K562 (cell line): ENCODE data around the gene LZTS2. TPM values are rescaled to one million over a fixed set of nuclear protein-coding genes. Genes with fewer than 3 reads are reported as not detected.

Source experiments
- CBFA2T2 ChIP-seq: fragments of 450-650 bp; conservative IDR thresholded peaks from 2 replicates; pipeline ENCODE4 v1.6.1; 2017; ENCODE audit warnings: mild to moderate bottlenecking
- CGGBP1 ChIP-seq: fragments of 250-450 bp; sonication (Bioruptor Pico); IDR thresholded peaks from 2 replicates; pipeline ENCODE4 v1.9.0; 2021; ENCODE audit warnings: mild to moderate bottlenecking
- CSDE1 ChIP-seq, 2 experiments: fragments of 450-650 bp; IDR thresholded peaks; 2 replicates each; pipeline ENCODE4 v1.6.1; 2016; ENCODE audit warnings: mild to moderate bottlenecking in 1 of 2
- E2F1 ChIP-seq: sonication (generic); formaldehyde crosslinking; IDR thresholded peaks from 2 replicates; pipeline ENCODE4 v1.8.1; 2023; ENCODE audit warnings: mild to moderate bottlenecking, missing genetic modification reagents, moderate library complexity
- EHMT2 ChIP-seq: fragments of 450-650 bp; IDR thresholded peaks from 2 replicates; pipeline ENCODE4 v1.6.1; 2018; ENCODE audit warnings: antibody characterized with exemption
- ELK3 ChIP-seq: fragments of 450-650 bp; formaldehyde crosslinking; IDR thresholded peaks from 2 replicates; pipeline ENCODE4 v1.4.0; 2020; ENCODE audit warnings: mild to moderate bottlenecking
- ESRRA ChIP-seq: fragments of 450-650 bp; IDR thresholded peaks from 2 replicates; pipeline ENCODE4 v1.6.1; 2014; ENCODE audit warnings: low read depth, mild to moderate bottlenecking, moderate library complexity, borderline replicate concordance
- FOXM1 ChIP-seq, 2 experiments: fragments of 450-650 bp in 1 of 2; sonication (generic) in 1 of 2; formaldehyde crosslinking in 1 of 2; IDR thresholded peaks; 2 replicates each; pipeline versions ENCODE4 v1.6.1 to v1.9.0; 2017 to 2022; ENCODE audit warnings: low read depth in 2 of 2, mild to moderate bottlenecking in 2 of 2, missing genetic modification reagents in 1 of 2, moderate library complexity in 1 of 2
- HBP1 ChIP-seq: fragments of 450-650 bp; formaldehyde crosslinking; IDR thresholded peaks from 2 replicates; pipeline ENCODE4 v1.4.0; 2022; ENCODE audit warnings: missing genetic modification characterization
- ID3 ChIP-seq, 2 experiments: fragments of 250-450 bp in 1 of 2; fragments of 450-650 bp in 1 of 2; sonication (Bioruptor Pico) in 1 of 2; IDR thresholded peaks; 2 replicates each; pipeline versions ENCODE4 v1.6.1 to v1.8.0; 2016 to 2021; ENCODE audit warnings: mild to moderate bottlenecking in 2 of 2, moderate library complexity in 2 of 2, missing compliant biosample characterization in 1 of 2, missing genetic modification characterization in 1 of 2
- KHSRP ChIP-seq: fragments of 450-650 bp; IDR thresholded peaks from 2 replicates; pipeline ENCODE4 v1.6.1; 2017
- OTX1 ChIP-seq: fragments of 450-650 bp; formaldehyde crosslinking; IDR thresholded peaks from 2 replicates; pipeline ENCODE4 v1.4.0; 2022; ENCODE audit warnings: mild to moderate bottlenecking
- POLR2A ChIP-seq: fragments of 450-650 bp; conservative IDR thresholded peaks from 2 replicates; pipeline ENCODE4 v1.6.1; 2016
- RAD21 ChIP-seq, 2 experiments: fragments of 250-450 bp in 1 of 2; fragments of 450-650 bp in 1 of 2; sonication (Bioruptor Pico) in 1 of 2; formaldehyde crosslinking in 1 of 2; IDR thresholded peaks in 1 of 2; conservative IDR thresholded peaks in 1 of 2; 2 replicates each; pipeline versions ENCODE4 v1.4.0 to v1.8.0; 2020 to 2022; ENCODE audit warnings: mild to moderate bottlenecking in 2 of 2, moderate library complexity in 1 of 2
- SIX5 ChIP-seq, 2 experiments: IDR thresholded peaks; 2 replicates each; pipeline ENCODE4 v1.6.1; 2011; ENCODE audit warnings: low read length in 2 of 2, borderline replicate concordance in 1 of 2, low read depth in 1 of 2, mild to moderate bottlenecking in 1 of 2, moderate library complexity in 1 of 2; ENCODE audit not compliant: insufficient read depth in 1 of 2
- YY1 ChIP-seq, 3 experiments: IDR thresholded peaks; 2 replicates each; pipeline ENCODE4 v1.6.1; 2011; ENCODE audit warnings: low read length in 2 of 3, mild to moderate bottlenecking in 2 of 3, moderate library complexity in 2 of 3, borderline replicate concordance in 1 of 3, control low read depth in 1 of 3, low read depth in 1 of 3; ENCODE audit not compliant: insufficient read depth in 3 of 3, insufficient replicate concordance in 2 of 3, control insufficient read depth in 1 of 3, insufficient read length in 1 of 3; ENCODE audit errors: extremely low read depth in 1 of 3
- ZBTB34 ChIP-seq: fragments of 250-450 bp; sonication (Bioruptor Pico); IDR thresholded peaks from 2 replicates; pipeline ENCODE4 v1.8.0; 2021; ENCODE audit warnings: mild to moderate bottlenecking, moderate library complexity
- ZNF77 ChIP-seq: fragments of 250-450 bp; sonication (Bioruptor Pico); IDR thresholded peaks from 2 replicates; pipeline ENCODE4 v1.5.0; 2020
- polyA plus RNA-seq, 8 experiments: library from polyadenylated mRNA; depleted of rRNA in 4 of 8; stranded (reverse) in 5 of 8; unstranded in 3 of 8; fragments of >200 nt; fragmentation: Nextera tagmentation in 2 of 8; fragmentation: Illumina TruSeq in 1 of 8; extraction: Ambion mirVana in 2 of 8; extraction: Trizol in 1 of 8; gene quantifications; 2 replicates each; pipeline versions ENCODE4 v1.2.1 to v1.2.3, GENCODE V29; 2011 to 2014; ENCODE audit warnings: inconsistent platforms in 1 of 8, missing spikeins in 1 of 8
- total RNA-seq, 7 experiments: library from RNA; depleted of rRNA in 6 of 7; stranded (reverse); fragments of >200 nt in 6 of 7; fragmentation: Illumina TruSeq in 2 of 7; extraction: Trizol in 2 of 7; gene quantifications; 2 replicates each; pipeline versions ENCODE4 v1.2.1 to v1.2.3, GENCODE V29; 2011 to 2021; ENCODE audit warnings: low replicate concordance in 1 of 7

The LZTS2 gene
- total and polyA plus RNA-seq, 9 of the 15 experiments (the other 6 are each of a cell fraction or from before 2014, with no cell fraction given), result 0.23 to 42.5 (median 14.7) TPM

GRCh38 chr10:100998991-100999741, 442 bp upstream of the LZTS2 start (continued):
- TF ChIP-seq ID3 (CRISPR knock-in tag; IDR thresholded peaks at IDR 0.05) (no peak), ID3 (tag; IDR thresholded peaks at IDR 0.05) (peak; percentile 34; the same call in 1 of the 2 replicates), YY1 (IDR thresholded peaks at IDR 0.05; ENCODE audit: borderline replicate concordance in 1 of 3, control insufficient read depth in 1 of 3, extremely low read depth in 1 of 3, insufficient read depth in 3 of 3, insufficient read length in 1 of 3, insufficient replicate concordance in 2 of 3, low read depth in 1 of 3, low read length in 2 of 3) (peak in 1 of 3 experiments; percentile 12), RAD21 (CRISPR knock-in tag; conservative IDR thresholded peaks at IDR 0.05 in 1 of 2, IDR thresholded peaks at IDR 0.05 in 1 of 2) (peak; percentile 36 to 55; a peak in 3 of 4 replicates), HBP1 (CRISPR knock-in tag) (no peak), CGGBP1 (CRISPR knock-in tag) (no peak), EHMT2 (no peak), E2F1 (CRISPR knock-in tag) (no peak; the same call in 1 of the 2 replicates), KHSRP (no peak), ELK3 (no peak), FOXM1 (IDR thresholded peaks at IDR 0.05; ENCODE audit: low read depth) (no peak), FOXM1 (CRISPR knock-in tag; IDR thresholded peaks at IDR 0.05; ENCODE audit: low read depth) (no peak), CSDE1 (IDR thresholded peaks at IDR 0.05) (no peak), OTX1 (CRISPR knock-in tag) (no peak), ZNF77 (CRISPR knock-in tag) (no peak), ZBTB34 (CRISPR knock-in tag) (no peak), POLR2A (peak; percentile 69), ESRRA (0 out of 2 replicates have a peak, but pooled peaks have one; percentile 10), SIX5 (IDR thresholded peaks at IDR 0.05; ENCODE audit: borderline replicate concordance in 1 of 2, insufficient read depth in 1 of 2, low read depth in 1 of 2, low read length in 2 of 2) (no peak), CBFA2T2 (no peak)
